22Rv1 (cell line): ENCODE measurements around the gene ORAI3.

Experiments used
- H3K27ac ChIP-seq: fragments of 450-650 bp; 2 replicates; pipeline ENCODE4 v1.5.1; 2017
- CTCF ChIP-seq: fragments of 450-650 bp; IDR thresholded peaks from 2 replicates; pipeline ENCODE4 v1.5.1; 2017; ENCODE audit warnings: mild to moderate bottlenecking
- ZFX ChIP-seq: fragments of 450-650 bp; IDR thresholded peaks from 2 replicates; pipeline ENCODE4 v1.6.1; 2017; ENCODE audit warnings: antibody characterized with exemption, borderline replicate concordance

Gene ORAI3

GRCh38 chr16:30941600-30942425 lies 7.1 kb upstream of the ORAI3 start:
- TF ChIP-seq ZFX (no peak), CTCF (peak; percentile 94)
- H3K27ac ChIP-seq, result no peak overlapping the region

GRCh38 chr16:30942426-30942806 lies 6.5 kb upstream of the ORAI3 start:
- TF ChIP-seq CTCF (no peak), ZFX (no peak)
- H3K27ac ChIP-seq, result no peak overlapping the region

GRCh38 chr16:30944352-30944751 lies 4.5 kb upstream of the ORAI3 start:
- no peak overlapping the region for H3K27ac ChIP-seq
- TF ChIP-seq ZFX (no peak), CTCF (no peak)

- TF ChIP-seq CTCF (no peak), ZFX (no peak)
- H3K27ac ChIP-seq, result no peak overlapping the region
Measured at GRCh38 chr16:30946671-30947540, 2.0 kb upstream of the ORAI3 start.

GRCh38 chr16:30947541-30947858 lies 1.4 kb upstream of the ORAI3 start:
- H3K27ac ChIP-seq, result no peak overlapping the region
- TF ChIP-seq ZFX (no peak), CTCF (no peak)

- TF ChIP-seq CTCF (no peak), ZFX (no peak)
- peak overlapping the region; percentile 73 for H3K27ac ChIP-seq
Measured at GRCh38 chr16:30947859-30948666, 805 bp upstream of the ORAI3 start.
